NCI-H2171 (cell line): ENCODE measurements around the gene GBP5.
"Not testable (repeated sequence)": the region's sequence is repeated elsewhere in the genome, so short reads cannot be mapped to it uniquely, and the experiment has no call there.

ENCODE experiments used
- DNase-seq: peaks from one replicate; lab custom pipeline; 2025; lab: John Stamatoyannopoulos, UW

Gene GBP5

GRCh38 chr1:89272269-89273041 lies at the start of gene GBP5:
Gene GBP5 (minus strand): TSS chr1:89272860. CDS start chr1:89269555, 3,305 bp downstream.
- not testable (repeated sequence) for DNase-seq

GRCh38 chr1:89322402-89322801 lies 49.7 kb upstream of the GBP5 start:
- no peak for DNase-seq

GRCh38 chr1:89312572-89312971 lies 39.9 kb upstream of the GBP5 start:
- DNase-seq = no peak

- no peak for DNase-seq
Observed at GRCh38 chr1:89311757-89312156, 39.1 kb upstream of the GBP5 start.

GRCh38 chr1:89310976-89311375 lies 38.3 kb upstream of the GBP5 start:
- DNase-seq = no peak

- no peak for DNase-seq
Observed at GRCh38 chr1:89310505-89310904, 37.8 kb upstream of the GBP5 start.

GRCh38 chr1:89309828-89310227 lies 37.2 kb upstream of the GBP5 start:
- DNase-seq = no peak

GRCh38 chr1:89306273-89306672 lies 33.6 kb upstream of the GBP5 start:
- DNase-seq = no peak

- DNase-seq = no peak
Observed at GRCh38 chr1:89305493-89305892, 32.8 kb upstream of the GBP5 start.

GRCh38 chr1:89304572-89305230 lies 32.0 kb upstream of the GBP5 start:
- DNase-seq = no peak

- no peak for DNase-seq
Observed at GRCh38 chr1:89302697-89303332, 30.2 kb upstream of the GBP5 start.

- not testable (repeated sequence) for DNase-seq
Observed at GRCh38 chr1:89299739-89300463, 27.2 kb upstream of the GBP5 start.

- no peak for DNase-seq
Observed at GRCh38 chr1:89298461-89298860, 25.8 kb upstream of the GBP5 start.

GRCh38 chr1:89295187-89295586 lies 22.5 kb upstream of the GBP5 start:
- DNase-seq = no peak

GRCh38 chr1:89291276-89291675 lies 18.6 kb upstream of the GBP5 start:
- no peak for DNase-seq

- no peak for DNase-seq
Observed at GRCh38 chr1:89288051-89288340, 15.3 kb upstream of the GBP5 start.

- no peak for DNase-seq
Observed at GRCh38 chr1:89287181-89288050, 14.8 kb upstream of the GBP5 start.

- DNase-seq = no peak
Observed at GRCh38 chr1:89286549-89287180, 14.0 kb upstream of the GBP5 start.

GRCh38 chr1:89285745-89286380 lies 13.2 kb upstream of the GBP5 start:
- no peak for DNase-seq

- not testable (repeated sequence) for DNase-seq
Observed at GRCh38 chr1:89284078-89284763, 11.6 kb upstream of the GBP5 start.
